ENCODE results near the gene SERTAD2. TPM values are rescaled to one million over a fixed set of nuclear protein-coding genes. Genes with fewer than 3 reads are reported as not detected.

SERTAD2 gene
- total RNA-seq, 1 donor from 2014 or later = 13.6 TPM

- ATAC-seq (no peak), DNase-seq (ENCODE audit: missing footprints) (no peak)
- intact Hi-C loops (cut with DNase I) = loop anchor here (2.0 to 5.0 kb wide), 2 partner anchors 116 to 130 kb away; partner anchors contain the start of gene AFTPH
Observed at GRCh38 chr2:64652231-64653108, 1.2 kb downstream of the SERTAD2 start.

- intact Hi-C loops (cut with DNase I) = loop anchor here (5.0 kb wide), 1 partner anchor 129 kb away; the partner anchor contains the start of gene AFTPH
- ATAC-seq (no peak), DNase-seq (ENCODE audit: missing footprints) (no peak)
Observed at GRCh38 chr2:64651590-64651989, 2.1 kb downstream of the SERTAD2 start.

- DNase-seq (ENCODE audit: missing footprints) (no peak), ATAC-seq (no peak)
- intact Hi-C loops (cut with DNase I) = loop anchor here (5.0 kb wide), 1 partner anchor 129 kb away; the partner anchor contains the start of gene AFTPH
Observed at GRCh38 chr2:64650722-64651338, 2.9 kb downstream of the SERTAD2 start.

GRCh38 chr2:64650296-64650695, 3.4 kb downstream of the SERTAD2 start:
- ATAC-seq (no peak), DNase-seq (ENCODE audit: missing footprints) (no peak)
- intact Hi-C loops (cut with DNase I) = loop anchor here (5.0 kb wide), 1 partner anchor 128 kb away; the partner anchor contains the start of gene AFTPH

- intact Hi-C loops (cut with DNase I) = loop anchor here (5.0 kb wide), 3 partner anchors 42 to 127 kb away; partner anchors contain the start of gene AFTPH
- no peak for ATAC-seq
- DNase-seq (ENCODE audit: missing footprints) = no peak
Observed at GRCh38 chr2:64649626-64650025, 4.1 kb downstream of the SERTAD2 start.

- ATAC-seq (no peak), DNase-seq (ENCODE audit: missing footprints) (no peak)
- intact Hi-C loops (cut with DNase I) = loop anchor here (5.0 kb wide), 2 partner anchors 42 to 62 kb away; no protein-coding TSS in a partner anchor
Observed at GRCh38 chr2:64649013-64649484, 4.7 kb downstream of the SERTAD2 start.

- intact Hi-C loops (cut with DNase I) = loop anchor here (1.0 to 5.0 kb wide), 4 partner anchors 39 to 185 kb away; no protein-coding TSS in a partner anchor
- no peak for ATAC-seq
- peak; percentile 90 for DNase-seq (ENCODE audit: missing footprints)
Observed at GRCh38 chr2:64646007-64646880, 7.5 kb downstream of the SERTAD2 start.

GRCh38 chr2:64644458-64645382, 9.0 kb downstream of the SERTAD2 start:
- DNase-seq (ENCODE audit: missing footprints) = peak; percentile 92
- peak; percentile 92 for ATAC-seq
- intact Hi-C loops (cut with DNase I) = loop anchor here (1.0 to 5.0 kb wide), 3 partner anchors 37 to 221 kb away; no protein-coding TSS in a partner anchor

GRCh38 chr2:64643838-64644457, 9.8 kb downstream of the SERTAD2 start:
- DNase-seq (ENCODE audit: missing footprints) (no peak), ATAC-seq (no peak)
- intact Hi-C loops (cut with DNase I) = loop anchor here (1.0 kb wide), 1 partner anchor 221 kb away; no protein-coding TSS in a partner anchor

GRCh38 chr2:64641599-64641998, 12.1 kb downstream of the SERTAD2 start:
- no peak for ATAC-seq
- DNase-seq (ENCODE audit: missing footprints) = no peak
- intact Hi-C loops (cut with DNase I) = no loop called here

GRCh38 chr2:64640153-64641044, 13.3 kb downstream of the SERTAD2 start:
- no peak for ATAC-seq

GRCh38 chr2:64639691-64640090, 14.0 kb downstream of the SERTAD2 start:
- no peak for ATAC-seq
- intact Hi-C loops (cut with DNase I) = no loop called here
- DNase-seq (ENCODE audit: missing footprints) = no peak

More at GRCh38 chr2:64640153-64641044, 13.3 kb downstream of the SERTAD2 start:
- intact Hi-C loops (cut with DNase I) = no loop called here
- DNase-seq (ENCODE audit: missing footprints) = no peak

GRCh38 chr2:64638502-64639120, 15.1 kb downstream of the SERTAD2 start:
- no peak for ATAC-seq
- intact Hi-C loops (cut with DNase I) = no loop called here
- DNase-seq (ENCODE audit: missing footprints) = no peak

- no peak for ATAC-seq
- peak; percentile 42 for DNase-seq (ENCODE audit: missing footprints)
- intact Hi-C loops (cut with DNase I) = no loop called here
Observed at GRCh38 chr2:64637931-64638330, 15.8 kb downstream of the SERTAD2 start.

- DNase-seq (ENCODE audit: missing footprints) (peak; percentile 51), ATAC-seq (no peak)
- intact Hi-C loops (cut with DNase I) = no loop called here
Observed at GRCh38 chr2:64637000-64637635, 16.6 kb downstream of the SERTAD2 start.

Data from Right ventricle myocardium inferior (tissue), 1 donor.